Activated naive CD8-positive, alpha-beta T cell (primary cell): ENCODE results near the gene CDH4.

ENCODE experiments used
- H3K27ac Mint-ChIP-seq: one replicate; pipeline ENCODE4 v1.8.0; 2021; ENCODE audit warnings: mixed read lengths
- H3K27me3 Mint-ChIP-seq: one replicate; pipeline ENCODE4 v1.8.0; 2021; ENCODE audit warnings: mixed read lengths
- H3K36me3 Mint-ChIP-seq: one replicate; pipeline ENCODE4 v1.8.0; 2021; ENCODE audit warnings: mixed read lengths
- H3K4me1 Mint-ChIP-seq: one replicate; pipeline ENCODE4 v1.8.0; 2021; ENCODE audit warnings: low read depth, mixed read lengths
- H3K4me3 Mint-ChIP-seq: one replicate; pipeline ENCODE4 v1.8.0; 2021; ENCODE audit warnings: mild to moderate bottlenecking, mixed read lengths
- H3K9me3 Mint-ChIP-seq: one replicate; pipeline ENCODE4 v1.8.0; 2021; ENCODE audit warnings: low read depth, mixed read lengths

Gene CDH4

GRCh38 chr20:61251529-61252393 is at the start of gene CDH4:
CDH4 (plus strand) TSS chr20:61252261.
- Mint-ChIP-seq H3K4me1 (peaks cover 22% of the 10 kb centered on the region), H3K36me3 (no peaks in the 10 kb centered on the region), H3K9me3 (no peaks in the 10 kb centered on the region), H3K4me3 (peak within 1 kb of the TSS; percentile 69), H3K27me3 (peaks cover 38% of the 10 kb centered on the region), H3K27ac (no peak within 1 kb of the TSS)

GRCh38 chr20:61203320-61203719 is 48.7 kb upstream of the CDH4 start:
- Mint-ChIP-seq H3K36me3 (no peaks in the 10 kb centered on the region), H3K27ac (no peak overlapping the region), H3K9me3 (no peaks in the 10 kb centered on the region), H3K4me3 (no peak overlapping the region), H3K27me3 (peaks cover 9% of the 10 kb centered on the region), H3K4me1 (no peaks in the 10 kb centered on the region)

DNA sequence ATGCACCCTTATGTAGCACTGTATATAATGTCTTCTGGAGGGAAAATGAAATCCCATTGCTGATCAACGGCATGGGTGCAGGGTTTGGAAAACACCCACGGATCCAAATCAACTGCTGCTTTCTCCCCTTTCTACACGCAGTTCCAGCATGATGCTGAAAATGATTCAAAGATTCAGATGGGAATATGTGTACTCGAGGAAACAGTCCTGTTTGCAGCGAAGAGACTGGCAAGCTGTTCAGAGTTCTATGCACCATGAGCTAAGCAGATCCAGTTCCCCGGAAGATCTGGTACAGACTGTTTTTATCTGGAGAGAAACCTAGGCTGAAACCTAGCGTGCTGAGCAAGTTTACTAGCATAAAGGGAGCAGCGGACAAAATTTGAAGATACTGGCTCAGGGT is 47.9 kb upstream of the CDH4 start:
- H3K4me1 Mint-ChIP-seq, result no peaks in the 10 kb centered on the region
- H3K36me3 Mint-ChIP-seq, result no peaks in the 10 kb centered on the region
- no peak overlapping the region for H3K4me3 Mint-ChIP-seq
- H3K27me3 Mint-ChIP-seq, result peaks cover 3% of the 10 kb centered on the region
- H3K9me3 Mint-ChIP-seq, result no peaks in the 10 kb centered on the region
- no peak overlapping the region for H3K27ac Mint-ChIP-seq

DNA sequence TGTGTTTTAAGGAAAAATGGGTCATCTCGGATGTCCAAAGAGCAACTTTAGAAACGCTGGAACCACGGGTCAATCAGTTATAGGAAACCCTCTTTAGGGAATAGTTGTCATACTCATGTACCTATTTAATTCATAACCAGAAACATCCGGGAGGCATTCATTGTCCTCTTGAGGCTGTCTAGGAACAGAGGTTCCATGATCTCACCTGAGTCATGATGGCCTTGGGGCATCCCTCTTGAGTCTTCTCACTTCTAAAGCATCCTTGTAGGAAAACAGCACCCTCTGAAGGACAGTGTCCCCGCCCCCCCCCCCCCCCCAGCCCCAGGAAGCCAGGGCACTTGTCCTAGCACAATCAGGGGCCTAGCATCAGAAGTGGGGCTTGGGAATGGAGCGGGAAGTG is 46.3 kb upstream of the CDH4 start:
- Mint-ChIP-seq H3K27ac (no peak overlapping the region), H3K4me3 (no peak overlapping the region), H3K36me3 (no peaks in the 10 kb centered on the region), H3K4me1 (no peaks in the 10 kb centered on the region), H3K27me3 (peaks cover 3% of the 10 kb centered on the region), H3K9me3 (no peaks in the 10 kb centered on the region)

DNA sequence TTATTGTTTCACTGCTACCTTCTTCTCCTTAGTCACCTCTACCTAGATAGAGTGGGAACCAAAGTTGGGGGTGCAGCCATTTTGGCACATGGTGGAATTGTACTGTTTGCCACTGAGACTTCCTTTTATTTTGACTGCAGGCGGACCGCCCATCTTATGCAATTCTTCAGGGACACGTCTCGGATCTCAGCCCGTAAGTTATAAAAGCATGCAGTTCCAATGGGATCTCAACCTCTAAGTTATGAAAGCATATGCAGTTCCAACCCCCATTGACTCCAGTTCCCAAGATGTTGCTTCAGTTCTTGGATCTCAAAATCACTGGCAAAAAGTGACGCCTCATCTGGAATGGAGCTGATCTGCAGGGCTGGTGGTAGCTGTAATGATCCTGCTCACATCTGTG is 41.2 kb upstream of the CDH4 start:
- Mint-ChIP-seq H3K27me3 (peaks cover 1% of the 10 kb centered on the region), H3K27ac (no peak overlapping the region), H3K36me3 (no peaks in the 10 kb centered on the region), H3K9me3 (no peaks in the 10 kb centered on the region), H3K4me1 (no peaks in the 10 kb centered on the region), H3K4me3 (no peak overlapping the region)

DNA sequence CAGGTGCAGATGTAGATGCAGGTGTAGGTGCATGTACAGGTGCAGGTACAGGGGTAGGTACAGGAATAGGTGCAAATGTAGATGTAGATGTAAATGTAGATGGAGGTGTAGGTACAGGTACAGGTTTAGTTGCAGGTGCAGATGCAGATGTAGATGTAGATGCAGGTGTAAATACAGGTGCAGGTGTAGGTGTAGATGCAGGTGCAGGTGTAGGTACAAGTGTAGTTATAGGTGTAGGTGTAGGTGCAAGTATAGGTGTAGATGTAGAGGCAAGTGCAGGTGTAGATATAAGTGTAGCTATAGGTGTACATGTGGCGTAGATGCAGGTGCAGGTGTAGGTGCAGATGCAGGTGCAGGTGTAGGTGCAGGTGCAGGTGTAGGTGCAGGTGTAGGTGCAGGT is 34.2 kb upstream of the CDH4 start:
- Mint-ChIP-seq H3K36me3 (no peaks in the 10 kb centered on the region), H3K27me3 (peaks cover 11% of the 10 kb centered on the region), H3K27ac (no peak overlapping the region), H3K4me1 (no peaks in the 10 kb centered on the region), H3K9me3 (no peaks in the 10 kb centered on the region), H3K4me3 (no peak overlapping the region)

DNA sequence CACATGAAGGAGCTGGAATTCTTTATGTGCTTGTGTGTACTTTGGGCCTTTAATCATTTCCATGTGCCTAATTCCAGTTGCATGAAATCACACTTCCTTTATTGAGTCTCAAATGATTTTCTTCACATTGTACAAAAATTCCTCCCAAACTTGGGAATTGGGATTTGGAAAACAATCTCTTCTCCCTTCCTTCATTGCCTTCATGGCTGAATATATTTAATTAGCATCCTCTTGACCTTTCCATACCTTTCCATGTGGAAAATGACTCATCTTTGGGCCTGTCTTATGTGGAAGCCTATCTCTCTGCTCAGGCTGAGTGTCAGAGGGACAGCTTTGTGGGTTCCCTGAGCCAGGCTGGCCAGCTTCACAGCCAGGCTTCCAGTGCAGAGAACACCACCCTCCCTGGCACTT is 33.0 kb upstream of the CDH4 start:
- H3K36me3 Mint-ChIP-seq, result no peaks in the 10 kb centered on the region
- no peak overlapping the region for H3K4me3 Mint-ChIP-seq
- H3K9me3 Mint-ChIP-seq, result no peaks in the 10 kb centered on the region
- H3K27ac Mint-ChIP-seq, result no peak overlapping the region
- H3K27me3 Mint-ChIP-seq, result peaks cover 14% of the 10 kb centered on the region
- no peaks in the 10 kb centered on the region for H3K4me1 Mint-ChIP-seq

DNA sequence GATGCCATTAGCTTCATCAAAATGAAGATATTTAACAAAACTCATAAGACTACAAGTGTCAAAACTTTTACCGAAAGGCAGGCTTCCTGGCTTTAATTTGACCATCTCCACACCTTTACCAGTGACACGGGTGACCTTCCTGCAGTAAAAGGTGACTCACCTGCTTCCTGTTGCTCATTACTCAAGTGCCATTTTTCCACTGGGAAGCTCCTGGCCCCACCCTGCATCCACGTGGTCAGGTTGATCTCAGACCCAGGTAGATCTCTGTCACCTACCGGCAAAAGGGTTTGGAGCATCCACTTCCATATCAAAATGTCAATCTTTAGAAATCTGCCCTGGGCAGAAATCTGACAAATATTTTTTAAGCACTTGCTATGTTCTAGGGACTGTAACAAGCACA is 31.9 kb upstream of the CDH4 start:
- Mint-ChIP-seq H3K36me3 (no peaks in the 10 kb centered on the region), H3K4me1 (no peaks in the 10 kb centered on the region), H3K27ac (no peak overlapping the region), H3K27me3 (peaks cover 17% of the 10 kb centered on the region), H3K4me3 (no peak overlapping the region), H3K9me3 (no peaks in the 10 kb centered on the region)

- no peaks in the 10 kb centered on the region for H3K36me3 Mint-ChIP-seq
- no peaks in the 10 kb centered on the region for H3K4me1 Mint-ChIP-seq
- peaks cover 17% of the 10 kb centered on the region for H3K27me3 Mint-ChIP-seq
- H3K27ac Mint-ChIP-seq, result no peak overlapping the region
- H3K9me3 Mint-ChIP-seq, result no peaks in the 10 kb centered on the region
- no peak overlapping the region for H3K4me3 Mint-ChIP-seq
Observed at GRCh38 chr20:61220626-61221325, 31.3 kb upstream of the CDH4 start.

DNA sequence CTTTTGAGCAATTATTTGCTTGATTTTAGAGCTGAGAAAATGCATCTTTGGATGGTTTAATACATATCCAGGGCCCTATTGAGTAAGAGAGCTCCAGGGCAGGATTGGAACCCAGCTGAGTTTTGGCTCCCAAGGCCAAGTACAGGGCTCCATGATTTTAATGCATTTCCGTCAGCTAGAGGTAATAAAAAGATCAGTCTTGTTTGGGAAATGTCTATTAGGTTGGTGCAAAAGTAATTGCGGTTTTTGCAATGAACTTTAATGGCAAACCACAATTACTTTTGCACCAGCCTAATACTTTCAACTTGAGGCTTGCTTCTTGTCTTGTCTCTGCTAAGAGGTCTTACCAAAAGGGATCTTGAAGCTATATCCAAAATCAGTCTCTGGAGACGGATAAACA is 29.4 kb upstream of the CDH4 start:
- Mint-ChIP-seq H3K36me3 (no peaks in the 10 kb centered on the region), H3K27me3 (peaks cover 12% of the 10 kb centered on the region), H3K9me3 (no peaks in the 10 kb centered on the region), H3K27ac (no peak overlapping the region), H3K4me1 (no peaks in the 10 kb centered on the region), H3K4me3 (no peak overlapping the region)

DNA sequence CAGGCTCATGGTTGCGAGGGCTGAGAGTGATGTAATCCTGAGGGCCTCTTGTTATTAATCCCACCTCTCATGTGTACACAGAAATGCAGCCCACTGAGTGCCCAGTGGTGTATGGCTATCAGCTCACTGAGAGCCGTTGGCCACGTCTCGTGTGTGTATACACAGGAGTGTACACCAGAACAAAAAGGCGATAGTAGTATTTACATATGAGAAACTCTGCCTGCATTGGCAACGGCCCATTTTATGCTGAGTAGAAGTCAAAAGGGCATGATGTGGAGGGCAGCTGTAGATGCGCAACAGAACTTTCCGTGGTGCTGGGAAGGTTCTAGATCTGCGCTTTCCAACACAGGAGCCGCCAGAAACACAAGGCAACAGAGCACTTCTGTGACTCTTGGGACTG is 28.9 kb upstream of the CDH4 start:
- Mint-ChIP-seq H3K36me3 (no peaks in the 10 kb centered on the region), H3K9me3 (no peaks in the 10 kb centered on the region), H3K27ac (no peak overlapping the region), H3K27me3 (peaks cover 13% of the 10 kb centered on the region), H3K4me3 (no peak overlapping the region), H3K4me1 (no peaks in the 10 kb centered on the region)

GRCh38 chr20:61230166-61230565 is 21.9 kb upstream of the CDH4 start:
- Mint-ChIP-seq H3K27ac (no peak overlapping the region), H3K4me3 (no peak overlapping the region), H3K36me3 (no peaks in the 10 kb centered on the region), H3K4me1 (peaks cover 2% of the 10 kb centered on the region), H3K27me3 (peaks cover 9% of the 10 kb centered on the region), H3K9me3 (no peaks in the 10 kb centered on the region)

GRCh38 chr20:61233590-61233989 is 18.5 kb upstream of the CDH4 start:
- Mint-ChIP-seq H3K36me3 (no peaks in the 10 kb centered on the region), H3K4me1 (peaks cover 2% of the 10 kb centered on the region), H3K27me3 (peaks cover 8% of the 10 kb centered on the region), H3K9me3 (no peaks in the 10 kb centered on the region), H3K4me3 (no peak overlapping the region), H3K27ac (no peak overlapping the region)

DNA sequence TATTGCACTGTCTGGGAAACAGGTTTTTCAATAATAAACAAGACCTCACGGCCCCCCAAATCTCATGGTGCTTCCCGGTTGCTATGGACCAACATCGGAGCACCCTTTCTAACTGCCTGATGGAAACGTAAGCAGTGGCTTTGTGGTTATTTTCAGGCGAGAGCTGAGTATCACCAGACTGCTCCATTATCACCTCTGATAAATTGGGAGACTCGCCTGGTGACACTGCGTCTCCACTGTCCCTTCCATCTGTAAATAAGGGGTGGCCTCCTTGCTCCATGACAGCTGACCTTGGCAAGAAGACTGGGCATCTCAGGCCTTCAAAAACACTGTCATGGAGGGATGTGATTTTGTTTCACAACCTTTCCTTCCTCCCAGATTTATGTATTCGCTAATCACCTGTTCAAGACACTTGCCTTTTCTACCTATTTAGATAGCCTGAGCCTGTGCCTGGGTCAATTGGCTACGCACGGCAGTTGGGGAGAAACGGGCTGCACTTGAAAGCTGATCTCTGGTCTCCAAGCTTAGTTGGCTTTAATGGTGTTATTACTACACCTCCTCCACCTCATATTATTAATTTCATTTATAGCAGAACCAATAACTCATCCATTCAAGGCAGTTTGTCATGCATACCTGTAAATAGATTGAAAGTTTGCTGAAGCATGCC is 17.7 kb upstream of the CDH4 start:
- Mint-ChIP-seq H3K27ac (no peak overlapping the region), H3K9me3 (no peaks in the 10 kb centered on the region), H3K36me3 (no peaks in the 10 kb centered on the region), H3K27me3 (peaks cover 11% of the 10 kb centered on the region), H3K4me1 (no peaks in the 10 kb centered on the region), H3K4me3 (no peak overlapping the region)

DNA sequence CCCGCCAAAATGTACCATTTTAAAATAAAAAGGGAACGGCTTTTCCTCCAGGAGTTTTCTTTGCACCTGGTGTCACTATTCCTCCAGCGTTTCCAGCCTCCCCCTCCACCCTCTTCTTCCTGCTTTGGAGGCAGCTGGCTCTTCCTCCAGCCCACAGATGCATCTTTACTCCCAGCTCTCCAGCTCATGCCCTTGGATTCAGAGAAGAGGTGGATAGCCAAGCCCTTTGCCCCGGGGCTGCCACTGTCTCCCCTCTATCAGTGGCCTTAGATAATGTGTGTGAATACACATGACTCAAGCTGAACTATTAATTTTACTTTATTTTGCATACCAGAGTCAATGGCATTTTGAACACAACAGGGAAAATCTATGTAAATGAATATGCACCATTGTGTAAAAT is 15.3 kb upstream of the CDH4 start:
- no peaks in the 10 kb centered on the region for H3K36me3 Mint-ChIP-seq
- no peaks in the 10 kb centered on the region for H3K4me1 Mint-ChIP-seq
- peaks cover 18% of the 10 kb centered on the region for H3K27me3 Mint-ChIP-seq
- peaks cover 7% of the 10 kb centered on the region for H3K9me3 Mint-ChIP-seq
- H3K27ac Mint-ChIP-seq, result no peak overlapping the region
- no peak overlapping the region for H3K4me3 Mint-ChIP-seq
